HG02798 (cell line): ENCODE results near the gene CSTF1.

ENCODE experiments used
- ATAC-seq: cut with Tn5 transposase; IDR thresholded peaks from one replicate; pipeline ENCODE4 v1.9.1; 2021; ENCODE audit warnings: mild to moderate bottlenecking; ENCODE audit not compliant: unreplicated experiment, poor library complexity

Gene CSTF1

DNA sequence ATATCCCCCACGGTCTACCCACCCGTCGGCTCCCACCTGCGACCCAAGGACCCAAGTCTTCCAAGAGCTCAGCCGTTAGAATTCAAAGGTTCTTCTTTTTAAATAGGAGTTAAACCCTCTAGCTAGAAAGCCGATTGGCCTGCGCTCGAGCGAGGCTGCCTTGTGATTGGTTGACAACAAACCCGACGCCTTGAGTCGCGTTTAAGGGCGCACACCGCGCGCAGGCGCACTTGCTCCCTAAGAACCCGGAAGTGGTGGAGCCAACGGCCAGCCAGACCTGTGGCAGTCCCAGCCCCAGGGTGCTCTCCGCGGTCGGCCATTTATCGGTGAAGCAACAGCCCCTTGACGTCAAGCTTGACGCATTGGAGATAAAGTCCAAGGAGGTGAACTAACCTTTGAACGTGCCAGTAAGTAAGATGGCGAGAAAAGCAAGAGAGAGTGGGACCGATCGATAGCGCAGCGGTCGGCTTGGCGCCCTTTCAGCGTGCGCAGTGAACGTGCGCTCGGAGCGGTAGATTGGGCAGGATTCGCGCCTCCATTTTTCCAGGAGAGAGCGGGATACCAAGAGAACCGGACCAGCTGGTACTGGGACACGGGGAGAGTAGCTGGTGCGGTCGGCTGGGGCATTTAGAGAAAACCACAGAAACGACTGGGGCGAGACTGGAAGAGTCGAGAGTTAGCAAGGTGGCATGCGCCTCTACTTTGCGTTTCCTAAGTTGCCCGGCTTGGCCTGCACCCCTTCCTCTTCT is at the start of gene CSTF1, which contains the start of gene AURKA:
Gene CSTF1, plus strand, starts transcription at position 514 of the 749 bp plus-strand sequence. CDS start 2,908 bp downstream, outside the sequence.
Gene AURKA, minus strand, starts transcription at position 84 of the 749 bp plus-strand sequence. CDS start 4,018 bp downstream, outside the sequence.
- peak; percentile 96 for ATAC-seq

- ATAC-seq = no peak
Measured at GRCh38 chr20:56342783-56343182, 49.7 kb upstream of the CSTF1 start.

DNA sequence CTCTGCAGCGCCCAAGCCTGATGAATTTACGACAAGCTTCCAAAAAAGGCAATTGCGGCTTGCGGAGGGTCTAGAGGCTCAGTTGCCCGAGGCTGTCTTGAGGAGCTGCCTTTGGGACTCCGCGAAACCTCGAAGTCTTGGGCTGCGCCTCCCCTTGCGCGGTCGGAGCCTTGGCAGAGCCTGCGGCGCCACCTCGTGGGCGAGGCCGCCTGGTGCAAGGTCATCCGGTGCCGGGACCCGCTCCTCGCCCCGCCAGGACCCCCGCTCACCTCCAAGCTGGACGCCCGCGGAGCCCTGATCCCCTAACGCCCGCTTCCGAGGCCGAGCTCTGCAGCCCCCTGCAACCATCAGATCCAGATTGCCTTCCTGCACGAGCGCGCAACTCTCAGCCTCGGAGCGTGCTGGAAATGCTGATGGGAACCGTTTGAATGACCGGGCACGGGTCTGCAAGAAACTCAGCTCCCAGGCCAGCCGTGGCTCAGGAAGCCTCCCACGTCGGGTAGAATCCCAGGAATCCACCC is 48.5 kb upstream of the CSTF1 start:
- ATAC-seq = no peak

DNA sequence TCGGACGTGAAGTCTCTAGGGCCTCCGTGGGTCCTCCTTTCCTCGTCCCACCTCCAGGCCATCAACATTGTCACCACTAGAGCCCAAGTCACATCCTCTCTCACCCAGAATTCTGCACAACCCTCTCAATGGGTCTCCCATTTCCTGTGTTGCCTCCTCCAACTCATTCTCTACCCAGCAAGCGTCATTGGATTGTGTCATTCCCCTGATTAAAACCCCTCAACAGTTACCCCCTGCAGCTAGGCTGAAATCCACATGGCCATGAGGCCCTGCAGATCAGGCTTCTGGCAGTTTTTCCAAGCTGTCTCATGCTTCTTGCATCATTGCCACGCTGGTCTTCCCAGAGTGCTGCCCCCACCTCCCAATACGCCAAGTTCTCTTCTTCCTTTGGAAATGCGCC is 46.5 kb upstream of the CSTF1 start:
- ATAC-seq = no peak

DNA sequence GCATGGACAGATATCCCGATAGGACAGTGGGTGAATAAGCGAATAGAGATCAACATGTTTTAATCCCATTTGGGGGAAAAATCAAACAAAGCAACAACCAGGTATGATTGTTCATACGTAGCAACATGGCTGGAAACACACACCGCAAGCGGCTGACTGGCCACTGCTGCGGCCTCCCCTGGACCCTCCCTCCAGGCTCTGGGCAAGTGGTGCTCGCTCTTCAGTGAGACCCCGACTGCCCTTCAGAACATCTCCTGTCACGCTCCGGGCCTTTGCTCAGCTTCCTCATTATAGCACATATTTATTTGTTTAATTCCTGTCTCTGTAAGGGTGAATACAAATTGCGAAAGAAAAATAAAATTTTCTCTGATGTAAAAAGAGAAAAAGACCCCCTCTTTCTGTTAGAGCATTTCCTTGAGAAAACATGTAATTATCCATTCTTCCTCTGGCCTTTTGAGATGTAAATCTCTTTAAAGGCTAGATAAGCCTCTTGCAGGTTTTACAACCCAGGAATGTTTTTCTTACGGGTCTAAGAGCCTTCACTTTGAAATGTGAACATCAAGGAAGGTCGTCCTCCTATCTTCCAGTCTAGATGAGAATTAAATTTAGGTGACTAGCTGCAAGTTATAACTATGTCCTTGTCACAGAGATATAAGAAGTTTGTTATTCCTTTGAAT is 44.7 kb upstream of the CSTF1 start:
- ATAC-seq = no peak

GRCh38 chr20:56348305-56348693 is 44.1 kb upstream of the CSTF1 start:
- no peak for ATAC-seq

DNA sequence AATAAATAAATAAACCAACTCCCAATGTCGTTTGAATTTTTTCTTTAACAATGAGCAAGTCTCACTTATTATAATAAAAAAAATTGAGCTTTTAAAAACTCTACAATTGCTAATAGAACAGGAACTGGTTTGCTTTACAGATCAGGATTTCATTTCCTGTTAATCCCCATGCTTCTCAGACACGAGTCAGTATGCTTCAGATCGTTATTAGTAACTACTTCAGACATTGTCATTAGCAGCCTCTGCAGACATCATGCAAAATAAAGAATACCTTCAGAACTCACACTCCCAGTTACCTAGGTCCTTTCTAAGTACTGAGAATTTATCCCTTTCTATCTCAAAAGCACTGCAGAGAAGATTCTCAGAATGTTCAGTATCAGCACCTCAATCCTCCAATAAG is 43.7 kb upstream of the CSTF1 start:
- ATAC-seq = no peak

DNA sequence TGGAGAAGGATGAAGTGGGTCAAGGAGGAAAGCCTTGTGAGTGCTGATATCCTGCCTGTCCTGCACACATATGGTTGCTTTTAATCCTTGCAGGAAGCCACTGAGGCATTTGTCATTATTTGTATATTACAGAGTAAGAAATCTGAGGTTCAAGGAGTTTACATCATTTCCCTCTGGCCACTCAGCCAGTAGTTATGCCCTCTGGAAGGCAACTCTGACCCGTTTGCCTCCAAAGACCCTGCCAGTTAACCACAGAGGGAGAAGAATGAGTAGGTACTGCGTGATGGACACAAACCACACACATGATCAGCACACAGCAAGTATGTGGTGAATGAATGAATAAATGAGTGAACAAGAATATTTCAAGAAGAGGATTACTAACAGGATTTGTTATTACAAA is 41.6 kb upstream of the CSTF1 start:
- no peak for ATAC-seq

GRCh38 chr20:56352345-56353055 is 39.9 kb upstream of the CSTF1 start:
- ATAC-seq = no peak

DNA sequence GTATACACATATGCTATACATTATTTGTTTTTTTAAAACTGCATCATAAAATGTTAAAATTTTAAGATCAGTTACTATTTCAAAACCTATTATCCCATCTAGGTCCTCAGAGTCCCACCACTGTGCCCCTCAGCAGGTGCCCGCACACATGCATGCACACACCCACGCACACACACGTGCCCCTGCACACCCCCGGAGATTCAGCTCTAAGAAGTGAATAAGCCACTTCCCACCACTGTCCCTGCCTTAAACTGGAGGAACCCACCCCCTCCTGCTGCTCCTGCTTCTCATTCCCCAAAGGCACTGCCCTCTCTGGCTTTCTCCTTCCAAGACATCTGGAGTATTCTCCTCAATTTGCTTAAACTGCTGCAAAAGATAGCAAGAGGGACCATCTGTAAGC is 39.1 kb upstream of the CSTF1 start:
- ATAC-seq = no peak

GRCh38 chr20:56358070-56358469 is 34.4 kb upstream of the CSTF1 start:
- ATAC-seq = no peak

DNA sequence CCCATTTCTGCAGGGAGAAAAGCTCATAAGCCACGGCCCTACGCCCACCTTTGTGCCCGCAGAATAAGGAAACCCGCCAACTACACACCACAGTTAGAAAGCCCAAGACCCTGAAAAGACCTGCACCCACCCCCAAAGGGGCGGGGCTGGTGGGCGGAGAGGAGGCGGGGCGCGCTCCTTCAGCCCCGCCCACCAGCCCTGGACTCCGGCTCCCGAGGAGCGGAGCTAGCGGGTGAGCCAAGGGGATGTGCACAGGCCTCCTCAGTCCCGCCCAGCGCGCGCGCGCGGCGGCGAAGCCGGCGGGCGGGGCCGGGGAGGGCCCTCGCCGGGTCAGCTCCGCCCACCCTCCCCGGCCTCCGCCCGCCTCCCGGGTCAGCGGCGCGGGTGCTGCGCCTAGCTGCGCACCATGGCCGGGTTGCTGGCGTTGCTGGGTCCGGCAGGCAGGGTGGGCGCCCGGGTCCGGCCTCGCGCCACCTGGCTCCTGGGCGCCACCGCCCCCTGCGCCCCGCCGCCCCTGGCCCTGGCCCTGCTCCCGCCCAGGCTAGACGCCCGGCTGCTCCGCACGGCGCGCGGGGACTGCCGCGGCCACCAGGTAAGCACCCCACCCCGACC is 33.7 kb upstream of the CSTF1 start, which contains the start of gene FAM210B:
Gene FAM210B, plus strand, starts transcription at position 375 of the 612 bp plus-strand sequence. Its CDS starts 32 bp downstream, at position 407.
- ATAC-seq = peak; percentile 97

DNA sequence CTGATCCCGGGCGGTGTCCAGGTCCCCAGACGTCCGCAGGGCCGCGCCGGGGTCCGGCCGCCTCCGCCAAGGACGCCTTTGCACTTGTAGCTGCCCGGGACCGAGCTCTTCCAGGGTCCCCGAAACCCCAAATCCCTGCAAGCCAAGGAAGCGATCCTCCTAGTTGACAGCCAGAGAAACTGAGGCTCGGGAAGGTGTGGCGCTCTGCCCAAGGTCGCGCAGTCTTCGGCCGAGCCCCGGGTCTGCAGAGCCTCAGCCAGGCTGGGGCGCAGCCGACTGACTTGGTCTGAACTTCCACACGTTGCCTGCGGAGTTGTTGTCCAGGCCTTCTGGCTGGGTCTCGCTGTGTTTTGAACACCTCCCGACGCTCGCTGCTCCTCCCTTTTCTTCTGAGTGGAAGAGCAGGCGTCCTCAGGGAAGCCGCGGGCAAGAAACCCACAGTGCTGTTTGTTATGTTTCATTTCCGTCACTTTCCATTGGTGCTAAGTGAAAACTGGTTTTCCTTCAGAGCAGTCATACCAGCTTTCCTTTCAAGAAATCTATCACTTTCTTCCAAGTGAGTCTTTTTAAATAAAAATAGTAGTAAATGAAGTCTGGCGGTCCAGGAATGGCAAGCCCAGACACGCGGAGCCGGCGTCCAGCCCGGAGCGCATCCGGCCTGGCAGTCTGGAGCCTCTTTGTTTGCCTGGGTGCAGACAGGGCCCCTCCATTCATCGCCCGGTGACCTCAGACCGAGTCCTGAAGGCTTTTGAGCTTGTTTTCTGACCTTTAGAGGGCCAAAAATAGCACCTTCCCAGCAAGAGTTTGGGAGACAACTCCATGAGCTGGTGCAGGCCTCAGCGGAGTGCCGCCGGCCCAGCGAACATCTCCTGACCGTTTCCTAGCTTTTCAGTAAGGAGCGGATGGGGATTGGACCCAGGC is 33.0 kb upstream of the CSTF1 start:
- ATAC-seq = no peak

DNA sequence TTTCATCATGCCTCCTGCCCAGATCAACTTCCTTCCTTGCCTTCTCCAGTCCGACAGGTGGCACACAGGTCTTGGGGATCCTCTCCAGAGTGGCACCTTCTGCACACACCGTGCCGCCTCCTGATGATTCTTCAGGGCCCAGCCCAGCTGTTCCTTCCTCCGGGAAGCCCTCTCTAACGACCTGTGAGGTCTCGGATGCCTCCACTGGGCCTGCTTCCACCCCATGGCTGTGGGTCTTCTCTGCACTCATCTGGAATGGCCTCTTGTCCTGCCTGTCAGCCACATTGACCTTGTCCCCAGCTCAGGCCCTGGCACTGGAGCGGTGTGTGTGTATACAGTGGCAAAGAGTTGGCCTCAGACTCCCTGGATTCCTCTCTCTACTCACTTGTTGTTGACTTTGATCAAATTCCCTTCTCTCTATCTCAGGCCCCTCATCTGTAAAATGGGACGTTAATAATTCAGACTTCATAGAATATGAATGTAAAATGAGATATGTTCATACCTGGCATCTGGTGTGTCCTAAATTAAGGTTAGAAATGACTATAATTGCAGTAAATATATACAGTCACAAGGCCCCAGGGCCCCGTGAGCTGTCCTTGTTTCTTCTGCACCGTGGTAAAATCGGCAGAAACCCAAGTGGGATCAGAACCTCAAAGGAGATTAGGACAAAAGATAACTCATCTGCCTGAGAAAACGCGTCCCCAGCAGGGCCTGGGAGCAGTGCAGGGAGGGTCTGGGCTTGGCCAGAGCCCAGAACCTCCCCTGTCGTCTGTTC is 32.1 kb upstream of the CSTF1 start:
- ATAC-seq = no peak

- no peak for ATAC-seq
Measured at GRCh38 chr20:56360908-56361205, 31.6 kb upstream of the CSTF1 start.

- ATAC-seq = no peak
Measured at GRCh38 chr20:56361900-56362299, 30.5 kb upstream of the CSTF1 start.

- no peak for ATAC-seq
Measured at GRCh38 chr20:56362833-56363413, 29.5 kb upstream of the CSTF1 start.

- no peak for ATAC-seq
Measured at GRCh38 chr20:56363491-56363890, 29.0 kb upstream of the CSTF1 start.
